ENCODE results near the gene S1PR2.
"Not testable (repeated sequence)": the region's sequence is repeated elsewhere in the genome, so short reads cannot be mapped to it uniquely, and the experiment has no call there.

Gene S1PR2

GRCh38 chr19:10193790-10194499 is 37.2 kb downstream of the S1PR2 start:
- Mint-ChIP-seq H3K4me1 (peaks cover 52% of the 10 kb centered on the region), H3K27me3 (no peaks in the 10 kb centered on the region), H3K27ac (peak overlapping the region; percentile 85), H3K36me3 (peaks cover 7% of the 10 kb centered on the region), H3K9me3 (peaks cover 5% of the 10 kb centered on the region), H3K4me3 (peak overlapping the region; percentile 99)
- peak; percentile 40 for ATAC-seq

- no peak for ATAC-seq
- Mint-ChIP-seq H3K4me3 (peak overlapping the region; percentile 7), H3K27ac (peak overlapping the region; percentile 85), H3K9me3 (peaks cover 5% of the 10 kb centered on the region), H3K36me3 (peaks cover 11% of the 10 kb centered on the region), H3K4me1 (peaks cover 46% of the 10 kb centered on the region), H3K27me3 (no peaks in the 10 kb centered on the region)
These were observed 38.2 kb downstream of the S1PR2 start for GRCh38 chr19:10192922-10193321.

- Mint-ChIP-seq H3K27me3 (no peaks in the 10 kb centered on the region), H3K36me3 (peaks cover 17% of the 10 kb centered on the region), H3K9me3 (no peaks in the 10 kb centered on the region), H3K4me3 (no peak overlapping the region), H3K4me1 (peaks cover 47% of the 10 kb centered on the region), H3K27ac (no peak overlapping the region)
- no peak for ATAC-seq
These were observed 39.8 kb downstream of the S1PR2 start for GRCh38 chr19:10191347-10191746.

- H3K27ac Mint-ChIP-seq, result no peak overlapping the region
- H3K36me3 Mint-ChIP-seq, result peaks cover 17% of the 10 kb centered on the region
- peaks cover 39% of the 10 kb centered on the region for H3K4me1 Mint-ChIP-seq
- no peaks in the 10 kb centered on the region for H3K9me3 Mint-ChIP-seq
- no peaks in the 10 kb centered on the region for H3K27me3 Mint-ChIP-seq
- H3K4me3 Mint-ChIP-seq, result no peak overlapping the region
- no peak for ATAC-seq
These were observed 41.1 kb downstream of the S1PR2 start for GRCh38 chr19:10190026-10190425.

GRCh38 chr19:10189616-10190015 is 41.5 kb downstream of the S1PR2 start:
- no peak overlapping the region for H3K27ac Mint-ChIP-seq
- peaks cover 18% of the 10 kb centered on the region for H3K36me3 Mint-ChIP-seq
- H3K9me3 Mint-ChIP-seq, result no peaks in the 10 kb centered on the region
- no peak overlapping the region for H3K4me3 Mint-ChIP-seq
- peaks cover 36% of the 10 kb centered on the region for H3K4me1 Mint-ChIP-seq
- no peak for ATAC-seq
- no peaks in the 10 kb centered on the region for H3K27me3 Mint-ChIP-seq

GRCh38 chr19:10187315-10187714 is 43.8 kb downstream of the S1PR2 start:
- H3K4me3 Mint-ChIP-seq, result no peak overlapping the region
- H3K36me3 Mint-ChIP-seq, result peaks cover 29% of the 10 kb centered on the region
- H3K9me3 Mint-ChIP-seq, result no peaks in the 10 kb centered on the region
- H3K27ac Mint-ChIP-seq, result peak overlapping the region; percentile 73
- H3K4me1 Mint-ChIP-seq, result peaks cover 30% of the 10 kb centered on the region
- H3K27me3 Mint-ChIP-seq, result no peaks in the 10 kb centered on the region
- ATAC-seq, result no peak

- Mint-ChIP-seq H3K27ac (peak overlapping the region; percentile 29), H3K27me3 (no peaks in the 10 kb centered on the region), H3K9me3 (no peaks in the 10 kb centered on the region), H3K4me1 (peaks cover 26% of the 10 kb centered on the region), H3K4me3 (no peak overlapping the region), H3K36me3 (peaks cover 37% of the 10 kb centered on the region)
- no peak for ATAC-seq
These were observed 46.5 kb downstream of the S1PR2 start for GRCh38 chr19:10184636-10185035.

GRCh38 chr19:10183926-10184325 is 47.2 kb downstream of the S1PR2 start:
- Mint-ChIP-seq H3K27me3 (no peaks in the 10 kb centered on the region), H3K36me3 (peaks cover 41% of the 10 kb centered on the region), H3K4me1 (peaks cover 23% of the 10 kb centered on the region), H3K4me3 (no peak overlapping the region), H3K9me3 (no peaks in the 10 kb centered on the region), H3K27ac (peak overlapping the region; percentile 29)
- ATAC-seq, result no peak

GRCh38 chr19:10182847-10183246 is 48.3 kb downstream of the S1PR2 start:
- no peak overlapping the region for H3K27ac Mint-ChIP-seq
- H3K9me3 Mint-ChIP-seq, result no peaks in the 10 kb centered on the region
- peaks cover 36% of the 10 kb centered on the region for H3K36me3 Mint-ChIP-seq
- no peak overlapping the region for H3K4me3 Mint-ChIP-seq
- ATAC-seq, result no peak
- peaks cover 23% of the 10 kb centered on the region for H3K4me1 Mint-ChIP-seq
- no peaks in the 10 kb centered on the region for H3K27me3 Mint-ChIP-seq

- no peak for ATAC-seq
- Mint-ChIP-seq H3K36me3 (peaks cover 43% of the 10 kb centered on the region), H3K27ac (no peak overlapping the region), H3K9me3 (no peaks in the 10 kb centered on the region), H3K4me1 (peaks cover 15% of the 10 kb centered on the region), H3K27me3 (no peaks in the 10 kb centered on the region), H3K4me3 (no peak overlapping the region)
These were observed 49.1 kb downstream of the S1PR2 start for GRCh38 chr19:10182076-10182475.

- Mint-ChIP-seq H3K9me3 (no peaks in the 10 kb centered on the region), H3K27me3 (no peaks in the 10 kb centered on the region), H3K36me3 (peaks cover 50% of the 10 kb centered on the region), H3K27ac (no peak overlapping the region), H3K4me1 (peaks cover 10% of the 10 kb centered on the region), H3K4me3 (no peak overlapping the region)
- no peak for ATAC-seq
These were observed 50.7 kb downstream of the S1PR2 start for GRCh38 chr19:10180459-10180858.

GRCh38 chr19:10180024-10180423 is 51.1 kb downstream of the S1PR2 start:
- peaks cover 54% of the 10 kb centered on the region for H3K36me3 Mint-ChIP-seq
- not testable (repeated sequence) for H3K4me3 Mint-ChIP-seq, H3K27me3 Mint-ChIP-seq, H3K9me3 Mint-ChIP-seq, H3K27ac Mint-ChIP-seq, H3K4me1 Mint-ChIP-seq, ATAC-seq

GRCh38 chr19:10173527-10173926 is 57.6 kb downstream of the S1PR2 start:
- H3K36me3 Mint-ChIP-seq, result peaks cover 61% of the 10 kb centered on the region

More at GRCh38 chr19:10173527-10173926, 57.6 kb downstream of the S1PR2 start:
- H3K4me1 Mint-ChIP-seq, result no peaks in the 10 kb centered on the region
- H3K27ac Mint-ChIP-seq, result no peak overlapping the region
- H3K9me3 Mint-ChIP-seq, result no peaks in the 10 kb centered on the region
- ATAC-seq, result no peak
- H3K4me3 Mint-ChIP-seq, result no peak overlapping the region
- H3K27me3 Mint-ChIP-seq, result no peaks in the 10 kb centered on the region
